WTC11 (cell line): Measurements from ENCODE around the gene MND1. TPM values are rescaled to one million over a fixed set of nuclear protein-coding genes. Genes with fewer than 3 reads are reported as not detected.

Source experiments
- ATAC-seq: fragments of 200-7000 bp; cut with Tn5 transposase; 2 replicates; pipeline ENCODE4 v1.10.0; 2021; ENCODE audit warnings: mild to moderate bottlenecking, moderate library complexity
- CTCF ChIA-PET: fragments of 300-600 bp; sonication (Branson Sonifier 250); formaldehyde crosslinking; loops from one replicate; lab custom pipeline; 2021; ENCODE audit warnings: antibody characterized with exemption; lab: Charles Lee
- POLR2A ChIA-PET: fragments of 350-600 bp; sonication (Branson Sonifier 250); formaldehyde crosslinking; loops from one replicate; lab custom pipeline; 2021; ENCODE audit warnings: antibody characterized with exemption; lab: Charles Lee
- DNase-seq: peaks from one replicate; pipeline ENCODE4 v3.0.0; 2021; ENCODE audit warnings: low spot score
- H3K27ac Mint-ChIP-seq: 2 replicates; pipeline ENCODE4 v1.8.0; 2021; ENCODE audit warnings: mixed read lengths
- H3K27me3 Mint-ChIP-seq: 2 replicates; pipeline ENCODE4 v1.8.0; 2021; ENCODE audit warnings: low read depth, mild to moderate bottlenecking, moderate library complexity, mixed read lengths
- H3K36me3 Mint-ChIP-seq: 2 replicates; pipeline ENCODE4 v1.8.0; 2021; ENCODE audit warnings: mixed read lengths
- H3K4me1 Mint-ChIP-seq: 2 replicates; pipeline ENCODE4 v1.8.0; 2022; ENCODE audit warnings: mixed read lengths
- H3K4me3 Mint-ChIP-seq: 2 replicates; pipeline ENCODE4 v1.8.0; 2021; ENCODE audit warnings: mild to moderate bottlenecking, moderate library complexity, mixed read lengths
- H3K9me3 Mint-ChIP-seq: 2 replicates; pipeline ENCODE4 v1.8.0; 2021; ENCODE audit warnings: mixed read lengths
- ARID4B ChIP-seq: sonication (generic); formaldehyde crosslinking; IDR thresholded peaks from 2 replicates; pipeline ENCODE4 v1.8.0; 2023; ENCODE audit warnings: missing genetic modification reagents, mild to moderate bottlenecking, borderline replicate concordance
- CREB1 ChIP-seq: sonication (generic); formaldehyde crosslinking; IDR thresholded peaks from 2 replicates; pipeline ENCODE4 v1.8.0; 2023; ENCODE audit warnings: mild to moderate bottlenecking, missing genetic modification reagents
- CREM ChIP-seq: sonication (generic); formaldehyde crosslinking; IDR thresholded peaks from 2 replicates; pipeline ENCODE4 v1.8.1; 2022; ENCODE audit warnings: mild to moderate bottlenecking, missing genetic modification reagents, moderate library complexity
- E2F1 ChIP-seq: sonication (generic); formaldehyde crosslinking; IDR thresholded peaks from 2 replicates; pipeline ENCODE4 v1.8.0; 2022; ENCODE audit warnings: mild to moderate bottlenecking, missing genetic modification reagents
- GTF2I ChIP-seq: fragments of 250-450 bp; sonication (Bioruptor Pico); conservative IDR thresholded peaks from 2 replicates; pipeline ENCODE4 v1.4.0; 2021; ENCODE audit warnings: mild to moderate bottlenecking
- HMGA2 ChIP-seq: fragments of 250-450 bp; sonication (Bioruptor Pico); IDR thresholded peaks from 2 replicates; pipeline ENCODE4 v1.4.0; 2021; ENCODE audit warnings: mild to moderate bottlenecking, moderate library complexity
- JUN ChIP-seq: sonication (generic); formaldehyde crosslinking; IDR thresholded peaks from 2 replicates; pipeline ENCODE4 v1.8.0; 2023; ENCODE audit warnings: mild to moderate bottlenecking, missing genetic modification reagents
- TCF7 ChIP-seq: sonication (generic); formaldehyde crosslinking; IDR thresholded peaks from 2 replicates; pipeline ENCODE4 v1.8.0; 2022; ENCODE audit warnings: mild to moderate bottlenecking, low read depth, missing genetic modification reagents, moderate library complexity
- ZMAT4 ChIP-seq: fragments of 250-450 bp; sonication (Bioruptor Pico); IDR thresholded peaks from 2 replicates; pipeline ENCODE4 v1.9.0; 2021; ENCODE audit warnings: mild to moderate bottlenecking
- ZNF232 ChIP-seq: sonication (generic); formaldehyde crosslinking; IDR thresholded peaks from 2 replicates; pipeline ENCODE4 v1.8.0; 2022; ENCODE audit warnings: mild to moderate bottlenecking, missing genetic modification reagents
- ZNF396 ChIP-seq: fragments of 250-450 bp; sonication (Bioruptor Pico); IDR thresholded peaks from 2 replicates; pipeline ENCODE4 v1.8.0; 2021; ENCODE audit warnings: mild to moderate bottlenecking, moderate library complexity, borderline replicate concordance
- ZNF425 ChIP-seq: fragments of 250-450 bp; sonication (Bioruptor Pico); conservative IDR thresholded peaks from 2 replicates; pipeline ENCODE4 v1.9.0; 2021; ENCODE audit warnings: mild to moderate bottlenecking
- ZNF512 ChIP-seq: sonication (generic); formaldehyde crosslinking; IDR thresholded peaks from 2 replicates; pipeline ENCODE4 v1.8.1; 2022; ENCODE audit warnings: missing genetic modification reagents, borderline replicate concordance
- total RNA-seq: library from RNA; stranded (reverse); gene quantifications from 3 replicates; pipeline ENCODE4 v1.2.3, GENCODE V29; 2021
- TF ChIP-seq, protein P1 (sequence below): sonication (generic); formaldehyde crosslinking; IDR thresholded peaks from 2 replicates; pipeline ENCODE4 v1.8.1; 2023; ENCODE audit warnings: mild to moderate bottlenecking, missing genetic modification reagents, moderate library complexity
- TF ChIP-seq, protein P2 (sequence below): sonication (generic); formaldehyde crosslinking; IDR thresholded peaks from 2 replicates; pipeline ENCODE4 v1.8.0; 2023; ENCODE audit warnings: missing genetic modification reagents
- TF ChIP-seq, protein P3 (sequence below): sonication (generic); formaldehyde crosslinking; IDR thresholded peaks from 2 replicates; pipeline ENCODE4 v1.8.0; 2023; ENCODE audit warnings: mild to moderate bottlenecking, missing genetic modification reagents

MND1 gene
- total RNA-seq, 1 experiment from 2014 or later = 36.0 TPM

DNA sequence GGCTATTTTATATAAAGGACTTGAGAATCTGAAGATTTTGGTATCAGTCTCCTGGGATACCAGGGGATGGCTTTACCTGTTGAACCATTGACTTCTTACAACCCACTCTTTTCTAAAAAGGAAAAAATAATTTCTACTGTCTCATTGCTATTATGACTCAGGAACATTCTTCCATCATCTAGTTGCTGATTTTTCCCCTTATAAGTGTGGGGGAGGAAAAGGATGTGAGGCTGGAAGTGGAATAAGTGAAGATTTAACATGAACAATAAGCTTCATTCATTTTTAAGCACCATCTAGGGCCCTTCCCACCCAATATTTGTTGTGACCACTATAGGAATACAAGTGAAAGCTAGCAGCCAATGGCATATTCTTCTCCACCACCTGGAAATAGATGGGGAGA is 10.6 kb upstream of the MND1 start (continued):
- TF ChIP-seq ARID4B (CRISPR knock-in tag) = no peak

DNA sequence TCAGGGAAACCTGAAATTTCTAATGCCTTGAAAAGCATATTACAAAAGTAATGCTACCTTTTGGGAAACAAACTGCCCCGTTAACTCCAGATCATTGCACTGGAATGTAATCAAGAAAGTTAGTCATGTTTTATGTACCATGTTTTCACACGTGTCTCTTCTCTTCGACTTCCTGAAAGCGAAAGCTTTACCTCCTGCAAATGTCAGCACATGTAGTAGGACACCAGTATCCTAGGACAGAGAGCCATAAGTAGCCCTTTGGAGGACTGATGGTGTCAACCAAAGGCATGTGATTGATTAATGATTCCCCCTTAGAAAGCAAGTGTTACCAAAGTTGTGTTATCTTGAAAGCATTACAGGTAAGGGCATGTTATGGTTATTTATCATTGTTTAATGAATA is 8.8 kb upstream of the MND1 start:
- peak overlapping the region; percentile 6; the same call in 1 of the 2 replicates for H3K27ac Mint-ChIP-seq
- H3K36me3 Mint-ChIP-seq = peaks cover 3% of the 10 kb centered on the region
- H3K4me3 Mint-ChIP-seq = no peak overlapping the region
- POLR2A ChIA-PET = no interaction called here
- ATAC-seq = no peak
- CTCF ChIA-PET = interaction anchor here (1.4 kb wide), 1 partner anchor 103 kb away, joined by 3 read pairs; no protein-coding TSS in a partner anchor
- DNase-seq = no peak
- no peaks in the 10 kb centered on the region for H3K9me3 Mint-ChIP-seq
- peaks cover 15% of the 10 kb centered on the region for H3K4me1 Mint-ChIP-seq
- no peaks in the 10 kb centered on the region for H3K27me3 Mint-ChIP-seq
- TF ChIP-seq ZNF232 = no peak
- TF ChIP-seq ZNF512 (CRISPR knock-in tag) = no peak
- no peak for TF ChIP-seq ZNF396
- TF ChIP-seq JUN (CRISPR knock-in tag) = no peak
- TF ChIP-seq TCF7 = no peak
- TF ChIP-seq, all 79 proteins: peak for 0

- ChIA-PET CTCF (interaction anchor here (1.0 kb wide), 1 partner anchor 195 kb away, joined by 3 read pairs; no protein-coding TSS in a partner anchor), POLR2A (no interaction called here)
- Mint-ChIP-seq H3K36me3 (no peaks in the 10 kb centered on the region; the same call in 1 of the 2 replicates), H3K27ac (no peak overlapping the region), H3K4me1 (peaks cover 18% of the 10 kb centered on the region), H3K9me3 (no peaks in the 10 kb centered on the region), H3K27me3 (no peaks in the 10 kb centered on the region)
- no peak for ATAC-seq
- TF ChIP-seq E2F1 (CRISPR knock-in tag) (no peak), HMGA2 (no peak), ZMAT4 (no peak), GTF2I (no peak), ZNF425 (no peak), CREB1 (CRISPR knock-in tag) (no peak), CREM (CRISPR knock-in tag) (no peak)
- TF ChIP-seq, protein P1, sequence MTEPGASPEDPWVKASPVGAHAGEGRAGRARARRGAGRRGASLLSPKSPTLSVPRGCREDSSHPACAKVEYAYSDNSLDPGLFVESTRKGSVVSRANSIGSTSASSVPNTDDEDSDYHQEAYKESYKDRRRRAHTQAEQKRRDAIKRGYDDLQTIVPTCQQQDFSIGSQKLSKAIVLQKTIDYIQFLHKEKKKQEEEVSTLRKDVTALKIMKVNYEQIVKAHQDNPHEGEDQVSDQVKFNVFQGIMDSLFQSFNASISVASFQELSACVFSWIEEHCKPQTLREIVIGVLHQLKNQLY = no peak
- TF ChIP-seq, protein P2, sequence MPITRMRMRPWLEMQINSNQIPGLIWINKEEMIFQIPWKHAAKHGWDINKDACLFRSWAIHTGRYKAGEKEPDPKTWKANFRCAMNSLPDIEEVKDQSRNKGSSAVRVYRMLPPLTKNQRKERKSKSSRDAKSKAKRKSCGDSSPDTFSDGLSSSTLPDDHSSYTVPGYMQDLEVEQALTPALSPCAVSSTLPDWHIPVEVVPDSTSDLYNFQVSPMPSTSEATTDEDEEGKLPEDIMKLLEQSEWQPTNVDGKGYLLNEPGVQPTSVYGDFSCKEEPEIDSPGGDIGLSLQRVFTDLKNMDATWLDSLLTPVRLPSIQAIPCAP = no peak
- TF ChIP-seq, protein P3, sequence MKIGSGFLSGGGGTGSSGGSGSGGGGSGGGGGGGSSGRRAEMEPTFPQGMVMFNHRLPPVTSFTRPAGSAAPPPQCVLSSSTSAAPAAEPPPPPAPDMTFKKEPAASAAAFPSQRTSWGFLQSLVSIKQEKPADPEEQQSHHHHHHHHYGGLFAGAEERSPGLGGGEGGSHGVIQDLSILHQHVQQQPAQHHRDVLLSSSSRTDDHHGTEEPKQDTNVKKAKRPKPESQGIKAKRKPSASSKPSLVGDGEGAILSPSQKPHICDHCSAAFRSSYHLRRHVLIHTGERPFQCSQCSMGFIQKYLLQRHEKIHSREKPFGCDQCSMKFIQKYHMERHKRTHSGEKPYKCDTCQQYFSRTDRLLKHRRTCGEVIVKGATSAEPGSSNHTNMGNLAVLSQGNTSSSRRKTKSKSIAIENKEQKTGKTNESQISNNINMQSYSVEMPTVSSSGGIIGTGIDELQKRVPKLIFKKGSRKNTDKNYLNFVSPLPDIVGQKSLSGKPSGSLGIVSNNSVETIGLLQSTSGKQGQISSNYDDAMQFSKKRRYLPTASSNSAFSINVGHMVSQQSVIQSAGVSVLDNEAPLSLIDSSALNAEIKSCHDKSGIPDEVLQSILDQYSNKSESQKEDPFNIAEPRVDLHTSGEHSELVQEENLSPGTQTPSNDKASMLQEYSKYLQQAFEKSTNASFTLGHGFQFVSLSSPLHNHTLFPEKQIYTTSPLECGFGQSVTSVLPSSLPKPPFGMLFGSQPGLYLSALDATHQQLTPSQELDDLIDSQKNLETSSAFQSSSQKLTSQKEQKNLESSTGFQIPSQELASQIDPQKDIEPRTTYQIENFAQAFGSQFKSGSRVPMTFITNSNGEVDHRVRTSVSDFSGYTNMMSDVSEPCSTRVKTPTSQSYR = no peak
- TF ChIP-seq, all 79 proteins: peak for 0
- no peak overlapping the region for H3K4me3 Mint-ChIP-seq
- no peak for DNase-seq
Measured at GRCh38 chr4:153337686-153338085, 6.8 kb upstream of the MND1 start.
